GM13977 (cell line): ENCODE results near the gene HOOK1.
"Not testable (repeated sequence)": the region's sequence is repeated elsewhere in the genome, so short reads cannot be mapped to it uniquely, and the experiment has no call there.

Source experiments
- DNase-seq: peaks from one replicate; pipeline ENCODE4 v3.0.0; 2012; ENCODE audit warnings: low spot score
- in situ Hi-C: fragments of 300-500 bp; cut with MboI; formaldehyde crosslinking; loops from one replicate; pipeline ENCODE4 v1.12.0; 2022; ENCODE audit warnings: low sequenced_read_pairs, low pct_unique_long_range_greater_than_20kb, mixed read lengths, inconsistent platforms; ENCODE audit not compliant: unreplicated experiment
- TF ChIP-seq, protein P1 (sequence below): IDR thresholded peaks from 2 replicates; pipeline ENCODE4 v1.5.1; 2012; ENCODE audit warnings: mild to moderate bottlenecking, control low read depth; ENCODE audit not compliant: insufficient read depth; ENCODE audit errors: extremely low read depth, missing control alignments

Gene HOOK1

DNA sequence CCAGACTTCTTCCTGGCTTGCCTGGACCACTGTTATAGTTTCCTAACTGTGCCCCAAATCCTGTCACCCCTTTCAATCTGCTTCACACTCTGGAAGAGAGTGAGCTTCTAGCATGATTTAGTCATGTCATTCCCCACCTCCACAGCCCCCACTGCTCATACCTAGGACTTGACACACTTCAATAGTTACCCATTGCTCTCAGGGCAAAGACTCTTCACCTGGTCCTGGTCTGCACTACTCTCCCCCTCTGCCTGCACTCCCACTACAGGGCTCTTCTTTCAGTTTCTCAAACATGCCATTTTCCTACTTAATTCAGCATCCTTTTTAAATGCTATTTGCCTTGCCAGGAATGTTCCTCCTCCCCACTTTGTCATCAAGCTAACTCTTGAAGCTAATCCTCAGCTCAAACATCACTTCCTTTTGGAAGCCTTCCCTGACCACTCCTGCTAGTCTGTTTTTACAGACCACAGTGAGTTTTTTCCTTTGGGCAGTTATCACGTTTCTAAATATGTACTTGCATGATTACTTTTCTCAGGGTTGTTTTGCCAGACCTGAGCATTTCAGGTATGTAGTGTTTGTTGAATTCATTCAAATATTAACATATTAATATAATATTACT is 87.1 kb downstream of the HOOK1 start:
- TF ChIP-seq, protein P1, sequence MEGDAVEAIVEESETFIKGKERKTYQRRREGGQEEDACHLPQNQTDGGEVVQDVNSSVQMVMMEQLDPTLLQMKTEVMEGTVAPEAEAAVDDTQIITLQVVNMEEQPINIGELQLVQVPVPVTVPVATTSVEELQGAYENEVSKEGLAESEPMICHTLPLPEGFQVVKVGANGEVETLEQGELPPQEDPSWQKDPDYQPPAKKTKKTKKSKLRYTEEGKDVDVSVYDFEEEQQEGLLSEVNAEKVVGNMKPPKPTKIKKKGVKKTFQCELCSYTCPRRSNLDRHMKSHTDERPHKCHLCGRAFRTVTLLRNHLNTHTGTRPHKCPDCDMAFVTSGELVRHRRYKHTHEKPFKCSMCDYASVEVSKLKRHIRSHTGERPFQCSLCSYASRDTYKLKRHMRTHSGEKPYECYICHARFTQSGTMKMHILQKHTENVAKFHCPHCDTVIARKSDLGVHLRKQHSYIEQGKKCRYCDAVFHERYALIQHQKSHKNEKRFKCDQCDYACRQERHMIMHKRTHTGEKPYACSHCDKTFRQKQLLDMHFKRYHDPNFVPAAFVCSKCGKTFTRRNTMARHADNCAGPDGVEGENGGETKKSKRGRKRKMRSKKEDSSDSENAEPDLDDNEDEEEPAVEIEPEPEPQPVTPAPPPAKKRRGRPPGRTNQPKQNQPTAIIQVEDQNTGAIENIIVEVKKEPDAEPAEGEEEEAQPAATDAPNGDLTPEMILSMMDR = no peak
- in situ Hi-C loops = no loop called here
- no peak for DNase-seq

DNA sequence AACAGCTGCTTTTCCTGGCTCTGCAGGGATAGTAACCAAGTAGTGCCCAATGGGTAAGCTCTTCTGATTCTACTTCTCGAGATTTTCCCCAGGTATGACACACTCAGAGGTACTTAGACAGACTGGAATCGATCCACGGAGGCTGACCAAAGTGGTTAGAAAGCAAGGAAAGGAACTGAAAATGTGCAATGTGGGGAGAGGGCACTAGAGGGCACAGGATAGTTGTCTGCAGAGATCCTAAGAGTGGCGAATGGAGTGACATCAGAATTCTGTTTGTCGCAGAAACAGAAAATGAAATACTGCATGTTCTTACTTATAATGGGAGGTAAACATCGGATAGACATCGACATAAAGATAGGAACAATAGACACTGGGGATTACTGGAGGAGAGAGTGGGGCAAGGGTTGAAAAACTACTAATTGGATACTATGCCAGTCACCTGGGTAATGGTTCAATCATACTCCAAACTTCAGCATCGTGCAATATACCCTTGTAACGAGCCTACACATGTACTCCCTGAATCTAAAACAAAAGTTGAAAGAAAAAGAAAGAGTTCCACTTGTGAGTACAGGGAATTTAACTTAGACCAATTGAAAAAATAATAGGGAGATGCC is 88.5 kb downstream of the HOOK1 start:
- TF ChIP-seq, protein P1 = peak; percentile 42
- in situ Hi-C loops = no loop called here
- peak; percentile 16 for DNase-seq

DNA sequence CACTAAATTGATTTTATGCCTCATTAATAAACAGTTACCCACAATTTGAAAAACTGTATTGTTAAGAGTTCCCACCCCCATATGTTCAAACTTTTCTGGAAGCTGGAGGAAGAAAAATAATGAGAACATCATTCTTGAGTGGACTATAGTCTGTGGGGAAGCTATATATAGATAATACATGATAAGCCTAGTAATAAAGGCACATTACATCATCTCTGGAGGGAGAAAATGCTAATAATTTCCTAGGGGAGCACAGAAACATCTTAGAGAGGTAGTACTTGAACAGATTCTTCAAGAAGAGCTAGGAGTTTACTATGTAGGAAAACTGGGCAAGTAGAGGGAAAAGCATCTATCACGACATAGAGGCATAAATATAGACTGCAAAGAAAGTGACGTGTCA is 92.2 kb downstream of the HOOK1 start:
- TF ChIP-seq, protein P1 = no peak
- in situ Hi-C loops = no loop called here
- no peak for DNase-seq

DNA sequence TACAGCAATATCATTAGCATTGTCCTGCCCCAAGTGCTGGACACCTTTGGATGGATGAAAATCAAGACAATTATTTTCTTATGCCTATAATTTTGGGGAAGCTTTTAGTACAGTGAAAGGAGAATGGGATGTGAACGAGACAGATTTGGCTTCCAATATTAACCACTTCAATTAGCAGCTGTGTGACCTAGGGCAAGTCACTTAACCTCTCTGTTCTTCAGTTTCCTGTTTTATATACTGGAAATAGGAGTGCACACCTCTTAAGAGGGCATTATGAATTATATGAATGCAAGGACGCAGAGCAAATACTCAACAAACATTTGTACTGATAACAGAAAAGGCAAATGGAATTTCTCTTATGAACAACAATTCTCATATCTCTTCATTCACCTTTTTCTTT is 93.3 kb downstream of the HOOK1 start:
- no peak for DNase-seq
- in situ Hi-C loops = no loop called here
- TF ChIP-seq, protein P1 = no peak

DNA sequence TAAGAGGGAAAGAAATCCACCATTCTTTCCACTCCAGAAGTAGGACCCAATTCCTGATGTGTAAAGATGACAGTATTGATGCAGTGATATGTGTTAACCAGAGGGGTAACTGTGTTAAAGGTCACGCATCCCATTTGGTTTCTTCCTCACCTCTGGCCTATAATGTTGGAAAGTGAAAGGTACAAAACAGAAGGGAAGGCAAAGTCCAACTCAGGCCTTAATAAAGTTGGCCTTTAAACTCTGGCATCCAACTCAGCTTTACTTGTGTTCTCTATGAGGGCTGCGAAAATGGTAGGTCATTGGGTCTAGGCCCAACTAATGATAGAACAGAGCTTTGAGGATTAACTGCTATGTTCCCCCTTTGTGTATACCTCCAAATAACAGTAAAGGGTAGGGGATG is 93.9 kb downstream of the HOOK1 start:
- in situ Hi-C loops = no loop called here
- TF ChIP-seq, protein P1 = no peak
- no peak for DNase-seq

DNA sequence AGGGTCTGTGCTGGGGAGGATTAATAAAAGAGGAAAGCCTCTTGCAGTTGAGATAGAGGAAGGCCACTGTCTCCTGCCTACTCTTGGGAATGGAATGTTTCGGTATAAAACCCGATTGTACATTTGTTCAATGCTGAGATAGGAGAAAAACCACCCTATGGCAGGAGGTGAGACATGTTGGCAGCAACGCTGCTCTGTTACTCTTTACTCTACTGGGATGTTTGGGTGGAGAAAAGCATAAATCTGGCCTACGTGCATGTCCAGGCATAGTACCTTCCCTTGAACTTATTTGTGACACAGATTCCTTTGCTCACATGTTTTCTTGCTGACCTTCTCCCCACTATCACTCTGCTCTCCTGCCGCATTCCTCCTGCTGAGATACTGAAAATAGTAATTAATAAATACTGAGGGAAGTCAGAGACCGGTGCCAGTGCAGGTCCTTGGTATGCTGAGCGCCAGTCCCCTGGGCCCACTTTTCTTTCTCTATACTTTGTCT is 100.1 kb downstream of the HOOK1 start:
- DNase-seq, in situ Hi-C loops: not testable (repeated sequence)

DNA sequence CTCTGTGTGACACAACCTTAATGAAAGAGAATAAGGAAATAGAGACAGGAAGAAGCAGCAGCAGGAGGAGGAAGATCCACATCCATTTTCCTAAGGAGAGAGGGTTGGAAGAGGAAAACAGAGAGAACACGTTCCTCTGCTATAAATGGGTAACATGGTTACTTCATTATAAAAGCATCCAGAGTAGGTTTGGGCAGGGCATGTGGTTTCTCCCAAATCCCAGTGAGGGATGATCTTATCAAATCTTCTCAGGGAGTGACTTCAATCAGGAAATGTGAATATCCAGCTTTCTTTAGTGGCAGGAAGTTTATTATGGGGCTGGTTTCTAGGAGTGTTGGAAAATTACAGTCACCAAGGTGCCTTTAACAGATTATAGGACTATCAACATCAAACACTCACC is 100.8 kb downstream of the HOOK1 start:
- in situ Hi-C loops = no loop called here

More for the DNA sequence above, 100.8 kb downstream of the HOOK1 start:
- TF ChIP-seq, protein P1 = no peak
- DNase-seq = no peak
